GM19043 (cell line): ENCODE measurements around the gene FAM117A.
"Not testable (repeated sequence)": the region's sequence is repeated elsewhere in the genome, so short reads cannot be mapped to it uniquely, and the experiment has no call there.

Experiments used
- ATAC-seq: cut with Tn5 transposase; IDR thresholded peaks from one replicate; pipeline ENCODE4 v1.9.1; 2021; ENCODE audit warnings: low read depth; ENCODE audit not compliant: unreplicated experiment

Gene FAM117A

DNA sequence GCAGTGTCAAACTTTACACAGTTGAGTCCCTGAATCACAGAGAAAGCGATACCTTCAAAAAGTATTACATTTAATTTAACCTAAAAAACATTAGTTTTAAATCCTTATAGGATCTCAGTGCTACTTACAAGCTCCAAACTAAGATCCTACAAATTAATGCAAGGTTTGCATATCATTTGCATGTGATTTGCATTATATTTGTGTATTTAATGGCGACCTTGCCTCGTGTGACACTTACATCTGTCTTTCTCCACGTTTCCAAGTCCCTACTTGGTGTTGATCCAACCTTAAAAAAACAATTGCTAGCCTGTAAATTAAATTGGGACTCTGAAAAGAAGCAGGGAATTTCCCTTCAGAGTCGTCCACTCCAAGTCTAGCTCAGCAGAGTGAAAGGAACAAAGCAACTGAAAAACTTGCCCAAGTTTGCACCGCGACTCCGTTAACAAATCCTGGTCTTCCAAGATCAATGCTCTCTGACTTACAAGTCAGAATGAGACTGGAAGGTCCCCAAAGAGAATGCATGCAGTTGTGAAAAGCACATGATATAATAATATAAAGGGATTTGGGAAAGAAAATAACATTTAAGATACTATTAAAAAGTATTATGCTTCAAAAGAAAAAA is 739 bp upstream of the FAM117A start:
- no peak for ATAC-seq

GRCh38 chr17:49762151-49762941 is 1.6 kb downstream of the FAM117A start:
- ATAC-seq = no peak

DNA sequence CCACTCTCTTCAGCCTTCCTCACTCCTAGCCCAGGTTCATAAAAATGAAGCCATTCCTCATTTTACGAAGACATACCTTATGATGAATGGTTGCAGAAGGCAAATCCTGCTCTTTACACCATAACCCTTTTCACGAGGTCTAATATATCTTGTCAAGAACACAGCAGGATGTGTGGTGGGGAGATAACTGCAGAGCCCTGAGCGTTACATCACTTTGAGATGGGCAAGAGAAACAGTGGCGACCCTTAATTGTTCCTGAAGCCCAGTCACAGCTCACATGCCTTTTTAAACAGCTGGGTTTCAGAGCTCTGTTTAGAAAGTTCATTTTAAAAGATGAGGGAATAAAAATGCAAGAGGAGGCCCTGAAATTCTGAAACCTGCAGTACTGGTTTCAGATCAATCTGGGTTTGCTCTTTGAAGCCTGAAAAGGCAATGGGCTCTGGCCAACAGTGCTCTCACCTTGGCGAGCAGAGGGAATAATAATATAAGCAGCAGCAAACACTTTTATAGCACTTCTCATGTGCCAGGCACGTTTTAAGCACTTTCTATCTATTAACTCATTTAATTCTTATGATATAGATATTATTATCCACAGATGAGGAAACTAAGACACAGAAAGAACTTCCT is 2.9 kb downstream of the FAM117A start:
- no peak for ATAC-seq

DNA sequence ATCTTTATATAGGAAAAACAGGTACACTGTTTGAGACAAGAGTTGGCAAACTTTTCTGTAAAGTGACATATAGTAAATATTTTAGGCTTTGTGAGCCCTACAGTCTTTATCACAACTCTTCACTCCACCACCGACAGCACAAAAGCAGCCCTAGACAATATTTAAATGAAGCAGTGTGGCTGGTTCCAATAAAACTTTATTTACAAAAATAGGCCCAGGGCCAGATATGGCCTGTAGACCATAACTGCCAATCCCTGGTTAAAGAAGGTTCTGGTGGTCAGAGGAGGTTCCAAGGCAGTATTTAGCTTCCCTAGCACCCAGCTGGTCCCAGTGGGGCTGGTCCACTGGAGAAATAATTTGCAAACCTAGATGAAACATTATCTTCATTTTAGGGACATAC is 3.6 kb downstream of the FAM117A start:
- ATAC-seq = no peak

GRCh38 chr17:49759203-49759602 is 4.7 kb downstream of the FAM117A start:
- no peak for ATAC-seq

DNA sequence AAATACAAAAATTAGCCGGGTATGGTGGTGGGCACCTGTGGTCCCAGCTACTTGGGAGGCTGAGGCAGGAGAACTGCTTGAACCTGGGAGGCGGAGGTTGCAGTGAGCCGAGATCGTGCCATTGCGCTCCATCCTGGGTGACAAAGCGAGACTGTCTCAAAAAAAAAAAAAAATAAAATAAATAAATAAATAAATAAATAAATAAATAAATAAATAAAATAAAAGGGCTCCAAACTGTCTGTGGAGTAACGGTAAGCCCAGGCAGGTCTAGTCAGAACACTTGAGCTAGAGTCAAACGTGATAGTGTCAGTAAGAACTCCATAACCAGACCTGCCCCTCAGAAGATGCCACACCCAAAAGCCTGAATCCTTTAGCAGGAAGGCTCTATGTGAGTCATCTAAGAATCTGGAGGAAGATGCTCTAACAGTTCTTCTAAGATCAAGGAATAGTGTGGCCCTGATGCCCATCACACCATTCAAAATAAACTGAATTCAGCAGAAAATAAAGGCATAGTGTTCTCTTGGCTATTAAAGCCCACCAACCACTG is 5.4 kb downstream of the FAM117A start:
- not testable (repeated sequence) for ATAC-seq

DNA sequence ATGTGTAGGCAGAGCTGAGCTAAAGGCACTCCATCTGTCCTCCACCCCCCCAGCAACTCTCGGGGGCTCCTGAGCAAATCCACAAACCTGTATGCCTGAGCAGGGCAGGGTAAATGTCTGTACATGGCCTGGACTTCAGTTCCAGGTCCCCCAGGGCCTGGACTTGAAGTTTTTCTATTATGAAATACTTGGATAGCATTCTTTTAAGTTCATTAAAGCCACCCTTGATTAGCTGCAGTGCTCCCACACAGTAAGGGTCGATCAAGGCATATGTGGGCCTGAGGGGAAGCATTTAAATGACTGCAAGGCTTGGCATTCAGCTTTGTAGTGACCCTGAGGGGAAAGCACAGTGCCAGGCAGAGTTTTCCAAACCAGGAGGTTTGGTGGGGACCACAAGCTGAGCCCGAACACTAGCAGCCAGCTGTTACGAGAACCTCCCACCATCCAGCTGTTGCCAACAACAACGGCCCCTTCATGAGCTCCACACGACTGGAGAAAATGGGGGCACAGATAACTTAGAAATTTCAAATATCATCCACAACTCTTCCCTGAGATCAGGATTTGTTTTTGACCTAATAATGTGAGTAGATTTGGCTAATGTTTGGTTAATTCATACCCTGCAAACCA is 6.7 kb downstream of the FAM117A start:
- no peak for ATAC-seq

- no peak for ATAC-seq
Measured at GRCh38 chr17:49756323-49757150, 7.4 kb downstream of the FAM117A start.

- ATAC-seq = no peak
Measured at GRCh38 chr17:49755663-49756283, 8.2 kb downstream of the FAM117A start.

- ATAC-seq = no peak
Measured at GRCh38 chr17:49753959-49754391, 10.0 kb downstream of the FAM117A start.

DNA sequence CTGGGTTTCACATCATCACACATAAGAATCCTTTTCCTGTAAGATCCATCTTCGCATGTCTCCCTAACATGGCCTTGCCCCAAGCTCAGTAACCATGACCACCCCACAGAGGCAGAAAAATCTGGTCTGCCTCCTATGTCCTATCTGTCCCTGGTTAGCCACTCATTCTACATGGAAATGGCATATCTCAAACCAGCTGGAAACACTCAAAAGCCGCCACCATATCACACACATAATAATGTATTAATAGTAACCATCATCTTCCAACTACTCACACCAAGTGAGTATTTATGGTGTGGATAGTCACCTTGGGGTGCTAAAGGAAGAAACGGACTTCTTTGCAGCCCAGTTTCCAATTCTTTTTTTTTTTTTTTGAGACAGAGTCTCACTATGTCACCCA is 11.4 kb downstream of the FAM117A start:
- no peak for ATAC-seq

DNA sequence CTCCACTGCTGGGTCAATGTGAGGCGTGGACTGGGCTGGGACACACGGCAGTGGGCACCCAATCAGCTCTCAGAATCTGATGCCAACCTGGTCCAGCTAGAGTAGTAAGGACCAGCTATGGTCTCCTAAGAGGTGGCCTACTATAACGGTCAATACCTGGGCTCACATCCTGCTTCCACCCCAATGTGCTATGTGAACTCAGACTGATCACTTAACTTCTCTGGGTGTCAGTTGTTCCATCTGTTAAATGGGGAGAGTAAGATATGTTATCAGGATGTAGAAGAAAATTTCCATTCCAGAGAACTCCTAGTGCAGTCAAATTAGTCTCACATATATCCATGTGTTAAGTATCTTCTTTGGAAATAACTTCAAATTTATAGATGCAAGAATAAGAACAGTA is 14.2 kb downstream of the FAM117A start:
- ATAC-seq = no peak

GRCh38 chr17:49748791-49749190 is 15.1 kb downstream of the FAM117A start:
- ATAC-seq = peak; percentile 86

- ATAC-seq = no peak
Measured at GRCh38 chr17:49748223-49748622, 15.7 kb downstream of the FAM117A start.

DNA sequence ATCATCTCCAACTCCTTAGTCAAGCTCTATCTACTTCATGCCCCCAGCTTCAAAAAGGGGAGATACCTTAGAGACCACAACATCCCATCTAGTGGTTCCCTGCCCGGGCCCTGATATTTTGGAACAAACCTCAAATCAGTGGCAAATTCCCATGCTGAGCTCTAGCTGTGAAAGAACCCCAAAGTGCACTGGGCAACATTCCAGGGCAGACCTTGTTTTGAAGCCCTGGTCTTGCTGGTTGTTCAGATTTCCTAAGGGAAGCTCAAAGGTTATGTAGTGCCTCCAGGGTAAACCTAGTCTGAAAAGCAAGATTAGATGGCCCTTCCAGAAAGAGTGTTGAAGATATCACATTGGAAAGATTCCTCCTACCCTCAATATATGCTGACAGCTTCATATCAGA is 16.3 kb downstream of the FAM117A start:
- no peak for ATAC-seq

GRCh38 chr17:49746791-49747490 is 17.0 kb downstream of the FAM117A start:
- no peak for ATAC-seq

DNA sequence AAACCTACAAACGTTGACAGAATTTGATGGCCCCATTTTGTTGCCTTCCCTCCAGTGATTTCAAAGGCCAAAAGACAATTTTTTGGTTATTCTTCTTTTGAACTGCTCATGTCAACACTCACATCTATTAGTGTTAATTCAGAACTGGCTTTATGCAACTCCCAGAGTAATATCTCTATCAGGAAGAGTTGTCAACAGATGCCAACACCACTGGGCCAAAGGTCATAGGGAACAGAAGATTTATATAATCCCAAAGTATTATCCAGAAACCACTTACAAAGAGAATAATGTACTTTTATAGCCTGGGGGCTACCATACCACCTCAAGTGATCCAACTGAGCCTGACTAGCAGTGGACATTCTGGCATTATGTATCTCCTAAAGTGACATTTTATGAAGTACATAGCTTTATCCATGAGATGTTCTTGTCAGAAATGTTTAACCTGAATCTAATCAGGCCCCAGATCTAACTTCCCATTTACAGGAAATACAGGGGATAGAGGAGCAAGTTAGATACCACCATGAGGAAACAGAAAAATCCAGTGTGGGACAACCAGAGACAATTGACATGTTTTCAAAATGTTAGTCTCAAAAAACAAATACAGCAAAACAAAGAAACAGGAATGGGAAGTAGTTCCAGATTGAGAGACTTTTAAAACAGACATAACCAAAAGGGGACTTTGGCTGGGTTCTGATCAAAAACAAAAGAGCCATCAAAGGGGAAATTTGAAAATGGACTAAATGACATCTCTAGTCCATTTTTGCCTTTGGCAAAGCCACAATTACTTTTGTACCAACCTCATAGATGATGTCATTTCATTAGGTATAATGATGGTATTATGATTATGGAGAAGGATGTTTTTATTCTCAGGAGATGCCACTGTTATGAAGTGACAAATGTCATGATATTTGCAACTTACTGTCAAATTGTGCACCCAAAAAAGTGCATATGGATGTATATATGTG is 18.5 kb downstream of the FAM117A start:
- no peak for ATAC-seq

DNA sequence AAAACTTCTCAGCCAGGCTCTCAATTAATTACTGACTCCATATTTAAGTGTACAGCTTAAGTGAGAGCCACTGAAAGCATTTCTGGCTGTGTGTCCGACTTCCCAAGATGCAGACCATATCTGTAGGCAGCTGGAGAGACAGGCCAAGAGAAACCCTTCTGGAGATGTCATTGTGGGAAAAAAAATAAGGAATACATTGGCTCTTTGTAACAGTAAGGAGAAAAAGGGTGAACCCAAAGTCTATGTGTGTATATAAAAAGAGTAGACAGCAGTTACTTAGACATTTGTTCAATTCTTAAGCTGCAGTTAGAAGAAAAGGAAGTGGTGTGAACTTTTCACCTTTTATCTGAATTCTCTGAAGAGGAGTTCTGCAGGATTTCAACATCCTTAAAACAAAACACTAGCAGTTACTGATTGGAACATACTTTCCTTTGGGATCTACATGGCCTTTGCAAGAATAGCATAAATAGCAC is 21.7 kb downstream of the FAM117A start:
- no peak for ATAC-seq
